Mucosa of rectum (tissue), 2 donors: ENCODE results near the gene POMT1.
"Not testable (repeated sequence)": the region's sequence is repeated elsewhere in the genome, so short reads cannot be mapped to it uniquely, and the experiment has no call there.

ENCODE experiments used
- H3K27ac ChIP-seq, 2 donors: one replicate each; pipeline ENCODE4 v1.7.0; 2013; ENCODE audit warnings: inconsistent platforms in 2 of 2, low read depth in 2 of 2, low read length in 2 of 2
- H3K27me3 ChIP-seq, 2 donors: one replicate each; pipeline ENCODE4 v1.7.0; 2013; ENCODE audit warnings: low read length in 2 of 2; ENCODE audit not compliant: control insufficient read depth in 2 of 2, insufficient read depth in 2 of 2
- H3K36me3 ChIP-seq, 2 donors: one replicate each; pipeline ENCODE4 v1.7.0; 2013; ENCODE audit warnings: low read length in 2 of 2; ENCODE audit not compliant: control insufficient read depth in 2 of 2, insufficient read depth in 2 of 2
- H3K4me1 ChIP-seq, 2 donors: one replicate each; pipeline ENCODE4 v1.7.0; 2013; ENCODE audit warnings: low read length in 2 of 2, mild to moderate bottlenecking in 1 of 2; ENCODE audit not compliant: control insufficient read depth in 2 of 2, insufficient read depth in 2 of 2
- H3K4me3 ChIP-seq, 2 donors: one replicate each; pipeline ENCODE4 v1.7.0; 2013; ENCODE audit warnings: low read length in 2 of 2
- H3K9ac ChIP-seq, 2 donors: one replicate each; pipeline ENCODE4 v1.7.0; 2013; ENCODE audit warnings: low read length in 2 of 2, low read depth in 1 of 2, mild to moderate bottlenecking in 1 of 2
- H3K9me3 ChIP-seq, 2 donors: one replicate each; pipeline ENCODE4 v1.7.0; 2013; ENCODE audit warnings: low read length in 2 of 2; ENCODE audit not compliant: control insufficient read depth in 2 of 2
- donor health status: healthy.
- donor health status: Normal muscosa, but diverticular disease.

Gene POMT1

GRCh38 chr9:131534721-131535237 lies 32.1 kb downstream of the POMT1 start:
- H3K27ac ChIP-seq: no peak overlapping the region
- H3K27me3 ChIP-seq: peaks cover 0 to 4% of the 10 kb centered on the region in 2 donors
- H3K4me1 ChIP-seq: peaks cover 9 to 12% of the 10 kb centered on the region in 2 donors
- H3K4me3 ChIP-seq: no peak overlapping the region
- no peaks in the 10 kb centered on the region for H3K9me3 ChIP-seq
- H3K9ac ChIP-seq: no peak overlapping the region
- H3K36me3 ChIP-seq: no peaks in the 10 kb centered on the region

- Histone ChIP-seq H3K9me3 (no peaks in the 10 kb centered on the region), H3K36me3 (no peaks in the 10 kb centered on the region), H3K9ac (no peak overlapping the region), H3K27me3 (peaks cover 0 to 4% of the 10 kb centered on the region in 2 donors), H3K27ac (no peak overlapping the region), H3K4me3 (no peak overlapping the region), H3K4me1 (peaks cover 3 to 4% of the 10 kb centered on the region in 2 donors)
Observed at GRCh38 chr9:131537946-131538345, 35.2 kb downstream of the POMT1 start.

- Histone ChIP-seq H3K4me1 (peaks cover 3 to 4% of the 10 kb centered on the region in 2 donors), H3K27me3 (peaks cover 0 to 4% of the 10 kb centered on the region in 2 donors), H3K36me3 (no peaks in the 10 kb centered on the region), H3K4me3 (no peak overlapping the region), H3K27ac (no peak overlapping the region), H3K9me3 (peaks cover 5 to 6% of the 10 kb centered on the region in 2 donors), H3K9ac (no peak overlapping the region)
Observed at GRCh38 chr9:131539223-131539923, 36.7 kb downstream of the POMT1 start.

GRCh38 chr9:131543141-131543540 lies 40.4 kb downstream of the POMT1 start:
- Histone ChIP-seq H3K9me3 (peaks cover 5 to 6% of the 10 kb centered on the region in 2 donors), H3K4me1 (peaks cover 0 to 7% of the 10 kb centered on the region in 2 donors)

GRCh38 chr9:131545003-131545785 lies 42.5 kb downstream of the POMT1 start, which contains the start of gene PRRT1B:
PRRT1B (plus strand) TSS chr9:131545523; CDS start chr9:131545616, 93 bp downstream.
- Histone ChIP-seq H3K27me3 (peaks cover 4% of the 10 kb centered on the region in 2 donors), H3K9ac (peak within 1 kb of the TSS; percentile 54 to 60), H3K36me3 (no peaks in the 10 kb centered on the region), H3K27ac (peak within 1 kb of the TSS; percentile 55 to 72), H3K4me1 (peaks cover 0 to 7% of the 10 kb centered on the region in 2 donors), H3K4me3 (peak within 1 kb of the TSS; percentile 65 to 71), H3K9me3 (peaks cover 5 to 6% of the 10 kb centered on the region in 2 donors)

More at GRCh38 chr9:131543141-131543540, 40.4 kb downstream of the POMT1 start:
- no peak overlapping the region for H3K27ac ChIP-seq
- H3K9ac ChIP-seq: no peak overlapping the region
- peaks cover 4% of the 10 kb centered on the region in 2 donors for H3K27me3 ChIP-seq
- no peaks in the 10 kb centered on the region for H3K36me3 ChIP-seq
- H3K4me3 ChIP-seq: no peak overlapping the region

- no peaks in the 10 kb centered on the region for H3K36me3 ChIP-seq
- H3K9me3 ChIP-seq: peaks cover 5 to 6% of the 10 kb centered on the region in 2 donors
- H3K27me3 ChIP-seq: peaks cover 4% of the 10 kb centered on the region in 2 donors
- peak overlapping the region in 1 of 2 donors; percentile 60 for H3K9ac ChIP-seq
- peaks cover 0 to 7% of the 10 kb centered on the region in 2 donors for H3K4me1 ChIP-seq
- H3K27ac ChIP-seq: no peak overlapping the region
- H3K4me3 ChIP-seq: peak overlapping the region; percentile 57 to 60
Observed at GRCh38 chr9:131545786-131546335, 43.1 kb downstream of the POMT1 start.

GRCh38 chr9:131546336-131547084 lies 43.8 kb downstream of the POMT1 start:
- Histone ChIP-seq H3K36me3 (no peaks in the 10 kb centered on the region), H3K27me3 (peaks cover 4% of the 10 kb centered on the region in 2 donors), H3K27ac (no peak overlapping the region), H3K4me1 (peaks cover 0 to 7% of the 10 kb centered on the region in 2 donors), H3K9ac (peak overlapping the region in 1 of 2 donors; percentile 60), H3K9me3 (peaks cover 5 to 6% of the 10 kb centered on the region in 2 donors), H3K4me3 (peak overlapping the region; percentile 57 to 60)

- H3K9ac ChIP-seq, H3K4me3 ChIP-seq, H3K27ac ChIP-seq, H3K36me3 ChIP-seq, H3K27me3 ChIP-seq, H3K9me3 ChIP-seq, H3K4me1 ChIP-seq: not testable (repeated sequence)
Observed at GRCh38 chr9:131549186-131549585, 46.5 kb downstream of the POMT1 start.

GRCh38 chr9:131550465-131550864 lies 47.7 kb downstream of the POMT1 start:
- not testable (repeated sequence) for H3K36me3 ChIP-seq, H3K27me3 ChIP-seq, H3K9me3 ChIP-seq, H3K4me3 ChIP-seq, H3K4me1 ChIP-seq, H3K27ac ChIP-seq, H3K9ac ChIP-seq
